IMR-90 (cell line): Measurements from ENCODE around the gene CEBPE.

Experiments
- BHLHE40 ChIP-seq: fragments of 150-350 bp; IDR thresholded peaks from 2 replicates; pipeline ENCODE4 v1.6.1; 2016; ENCODE audit warnings: mild to moderate bottlenecking, low read depth, low read length
- CEBPB ChIP-seq: IDR thresholded peaks from 2 replicates; pipeline ENCODE4 v1.6.1; 2012; ENCODE audit warnings: low read depth, low read length, improper control_type of control experiment
- CTCF ChIP-seq: conservative IDR thresholded peaks from 2 replicates; pipeline ENCODE4 v1.5.1; 2012; ENCODE audit warnings: mild to moderate bottlenecking, low read depth, low read length, improper control_type of control experiment
- FOS ChIP-seq: fragments of 150-350 bp; IDR thresholded peaks from 2 replicates; pipeline ENCODE4 v1.6.1; 2016; ENCODE audit warnings: low read depth, low read length
- MAFK ChIP-seq: IDR thresholded peaks from 2 replicates; pipeline ENCODE4 v1.6.1; 2012; ENCODE audit warnings: low read depth, low read length, improper control_type of control experiment
- MAZ ChIP-seq: IDR thresholded peaks from 2 replicates; pipeline ENCODE4 v1.6.1; 2012; ENCODE audit warnings: low read depth, mild to moderate bottlenecking, low read length, improper control_type of control experiment, moderate library complexity, borderline replicate concordance
- MXI1 ChIP-seq: IDR thresholded peaks from 2 replicates; pipeline ENCODE4 v1.6.1; 2012; ENCODE audit warnings: low read depth, mild to moderate bottlenecking, low read length, moderate library complexity, borderline replicate concordance
- NFE2L2 ChIP-seq: fragments of 150-350 bp; IDR thresholded peaks from 2 replicates; pipeline ENCODE4 v1.6.1; 2016; ENCODE audit warnings: low read depth, mild to moderate bottlenecking, low read length
- POLR2A ChIP-seq: IDR thresholded peaks from 2 replicates; pipeline ENCODE4 v1.6.1; 2012; ENCODE audit warnings: mild to moderate bottlenecking, low read depth, low read length
- RAD21 ChIP-seq: IDR thresholded peaks from 2 replicates; pipeline ENCODE4 v1.6.1; 2012; ENCODE audit warnings: low read length, improper control_type of control experiment
- RCOR1 ChIP-seq: IDR thresholded peaks from 2 replicates; pipeline ENCODE4 v1.6.1; 2012; ENCODE audit warnings: mild to moderate bottlenecking, low read length, improper control_type of control experiment; ENCODE audit not compliant: insufficient replicate concordance
- RFX5 ChIP-seq: IDR thresholded peaks from 2 replicates; pipeline ENCODE4 v1.8.0; 2012; ENCODE audit warnings: low read depth, mild to moderate bottlenecking, low read length, moderate library complexity
- SMC3 ChIP-seq: fragments of 150-350 bp; IDR thresholded peaks from 2 replicates; pipeline ENCODE4 v1.6.1; 2016; ENCODE audit warnings: low read depth, mild to moderate bottlenecking, antibody characterized with exemption, low read length, moderate library complexity
- TF ChIP-seq, protein P1 (sequence below): fragments of 150-350 bp; IDR thresholded peaks from 2 replicates; pipeline ENCODE4 v1.6.1; 2017; ENCODE audit warnings: mild to moderate bottlenecking, antibody characterized with exemption, low read length, low read depth

DNA sequence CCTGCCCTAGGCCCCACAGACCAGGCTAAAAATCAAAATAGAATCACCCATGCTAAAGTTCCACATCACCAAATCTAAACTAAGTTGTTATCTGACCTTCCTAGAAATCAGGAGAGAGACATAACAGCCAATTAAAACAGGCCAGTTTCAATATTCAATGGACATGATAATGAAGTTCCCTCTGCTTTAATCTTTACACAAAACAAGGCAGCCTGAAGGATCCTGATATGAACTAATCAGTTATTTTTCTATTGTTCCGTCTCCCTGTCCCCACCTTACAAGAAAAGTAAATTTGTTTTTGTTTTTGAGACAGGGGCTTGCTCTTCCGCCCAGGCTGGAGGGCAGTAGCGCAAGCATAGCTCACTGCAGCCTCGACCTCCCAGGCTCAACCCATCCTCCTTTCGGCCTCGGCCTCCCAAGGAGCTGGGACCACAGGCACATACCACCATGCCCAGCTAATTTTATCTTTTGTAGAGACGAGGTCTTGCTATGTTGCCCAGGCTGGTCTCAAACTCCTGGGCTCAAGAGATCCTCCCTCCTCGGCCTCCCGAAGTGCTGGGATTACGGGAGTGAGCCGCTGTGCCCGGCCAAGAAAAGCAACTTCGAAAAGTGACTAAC lies 5.4 kb upstream of the CEBPE start:
- TF ChIP-seq BHLHE40 (no peak), CTCF (no peak), POLR2A (no peak), CEBPB (no peak), NFE2L2 (no peak), RFX5 (no peak), MAZ (no peak), MAFK (no peak), RCOR1 (no peak), FOS (no peak), SMC3 (no peak), MXI1 (no peak), RAD21 (no peak)
- TF ChIP-seq, protein P1, sequence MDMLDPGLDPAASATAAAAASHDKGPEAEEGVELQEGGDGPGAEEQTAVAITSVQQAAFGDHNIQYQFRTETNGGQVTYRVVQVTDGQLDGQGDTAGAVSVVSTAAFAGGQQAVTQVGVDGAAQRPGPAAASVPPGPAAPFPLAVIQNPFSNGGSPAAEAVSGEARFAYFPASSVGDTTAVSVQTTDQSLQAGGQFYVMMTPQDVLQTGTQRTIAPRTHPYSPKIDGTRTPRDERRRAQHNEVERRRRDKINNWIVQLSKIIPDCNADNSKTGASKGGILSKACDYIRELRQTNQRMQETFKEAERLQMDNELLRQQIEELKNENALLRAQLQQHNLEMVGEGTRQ = no peak
